Measurements from ENCODE around the gene S100B. TPM values are rescaled to one million over a fixed set of nuclear protein-coding genes. Genes with fewer than 3 reads are reported as not detected.
A peak's percentile ranks its signal among the peaks of the same experiment; 100 is the strongest.

S100B gene
- total and polyA plus RNA-seq, 2 of the 13 experiments (the other 11 are each of a cell fraction or from before 2014, with no cell fraction given) = not detected

DNA sequence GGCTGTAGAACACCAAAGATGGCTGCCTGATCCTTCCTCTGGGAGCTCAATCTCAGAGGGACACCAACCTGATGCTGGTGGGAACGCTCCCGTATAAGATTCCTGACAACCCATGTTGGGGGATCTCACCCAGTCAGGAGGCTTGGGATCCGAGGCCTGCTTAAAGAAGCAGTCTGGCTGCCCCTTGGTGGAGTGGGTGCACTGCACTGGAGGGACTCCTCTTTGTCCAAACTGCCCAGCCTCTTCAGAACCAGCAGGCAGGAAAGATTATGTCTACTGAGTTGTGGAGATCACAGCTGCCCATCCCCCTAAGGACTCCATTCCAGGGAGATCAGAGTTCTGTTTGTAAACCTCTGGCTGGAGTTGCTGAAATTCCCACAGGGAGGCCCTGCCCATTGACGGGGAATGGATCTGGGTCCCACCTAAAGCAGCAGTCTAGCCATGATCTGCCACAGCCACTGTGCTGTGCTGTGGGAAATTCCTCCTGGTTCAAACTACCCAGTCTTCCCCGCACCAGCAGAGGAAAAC, 23.0 kb downstream of the S100B start (continued):
- TF ChIP-seq BRCA1 (CRISPR knock-in tag; IDR thresholded peaks at IDR 0.05) (peak; percentile 43; the same call in 1 of the 2 replicates), ZNF749 (CRISPR knock-in tag; IDR thresholded peaks at IDR 0.05; ENCODE audit: borderline replicate concordance) (no peak), ZBTB8A (CRISPR knock-in tag; IDR thresholded peaks at IDR 0.05; ENCODE audit: borderline replicate concordance, low read depth) (no peak), ZFP90 (CRISPR knock-in tag; IDR thresholded peaks at IDR 0.05; ENCODE audit: borderline replicate concordance) (no peak), ZNF562 (CRISPR knock-in tag; IDR thresholded peaks at IDR 0.05; ENCODE audit: borderline replicate concordance) (no peak), POLR2A (IDR thresholded peaks at IDR 0.05; ENCODE audit: insufficient read depth in 1 of 2, low read depth in 2 of 2, low read length in 2 of 2) (no peak), ZFX (CRISPR knock-in tag; IDR thresholded peaks at IDR 0.05; ENCODE audit: low read depth) (peak; percentile 46; the same call in 1 of the 2 replicates), ZNF550 (CRISPR knock-in tag; IDR thresholded peaks at IDR 0.05; ENCODE audit: borderline replicate concordance) (no peak), CEBPG (CRISPR knock-in tag; IDR thresholded peaks at IDR 0.05) (peak; percentile 31; the same call in 1 of the 2 replicates), ZNF567 (CRISPR knock-in tag; IDR thresholded peaks at IDR 0.05; ENCODE audit: borderline replicate concordance) (no peak), ZNF644 (CRISPR knock-in tag; IDR thresholded peaks at IDR 0.05; ENCODE audit: low read depth) (0 out of 2 replicates have a peak, but pooled peaks have one; percentile 44), NFIB (CRISPR knock-in tag; IDR thresholded peaks at IDR 0.05; ENCODE audit: borderline replicate concordance) (no peak), TEAD3 (CRISPR knock-in tag; optimal IDR thresholded peaks at IDR 0.05; ENCODE audit: borderline replicate concordance) (peak; percentile 75), TBX2 (CRISPR knock-in tag; IDR thresholded peaks at IDR 0.05; ENCODE audit: borderline replicate concordance) (no peak; the same call in 1 of the 2 replicates), ZNF792 (CRISPR knock-in tag; IDR thresholded peaks at IDR 0.05) (0 out of 2 replicates have a peak, but pooled peaks have one; percentile 45), ZNF234 (CRISPR knock-in tag; conservative IDR thresholded peaks at IDR 0.05) (no peak), ZNF703 (CRISPR knock-in tag; IDR thresholded peaks at IDR 0.05; ENCODE audit: borderline replicate concordance) (no peak), PHF8 (CRISPR knock-in tag; IDR thresholded peaks at IDR 0.05) (no peak), TOE1 (CRISPR knock-in tag; IDR thresholded peaks at IDR 0.05) (no peak), SKI (IDR thresholded peaks at IDR 0.05; ENCODE audit: partially characterized antibody) (peak; percentile 23)
- TF ChIP-seq, protein P1, sequence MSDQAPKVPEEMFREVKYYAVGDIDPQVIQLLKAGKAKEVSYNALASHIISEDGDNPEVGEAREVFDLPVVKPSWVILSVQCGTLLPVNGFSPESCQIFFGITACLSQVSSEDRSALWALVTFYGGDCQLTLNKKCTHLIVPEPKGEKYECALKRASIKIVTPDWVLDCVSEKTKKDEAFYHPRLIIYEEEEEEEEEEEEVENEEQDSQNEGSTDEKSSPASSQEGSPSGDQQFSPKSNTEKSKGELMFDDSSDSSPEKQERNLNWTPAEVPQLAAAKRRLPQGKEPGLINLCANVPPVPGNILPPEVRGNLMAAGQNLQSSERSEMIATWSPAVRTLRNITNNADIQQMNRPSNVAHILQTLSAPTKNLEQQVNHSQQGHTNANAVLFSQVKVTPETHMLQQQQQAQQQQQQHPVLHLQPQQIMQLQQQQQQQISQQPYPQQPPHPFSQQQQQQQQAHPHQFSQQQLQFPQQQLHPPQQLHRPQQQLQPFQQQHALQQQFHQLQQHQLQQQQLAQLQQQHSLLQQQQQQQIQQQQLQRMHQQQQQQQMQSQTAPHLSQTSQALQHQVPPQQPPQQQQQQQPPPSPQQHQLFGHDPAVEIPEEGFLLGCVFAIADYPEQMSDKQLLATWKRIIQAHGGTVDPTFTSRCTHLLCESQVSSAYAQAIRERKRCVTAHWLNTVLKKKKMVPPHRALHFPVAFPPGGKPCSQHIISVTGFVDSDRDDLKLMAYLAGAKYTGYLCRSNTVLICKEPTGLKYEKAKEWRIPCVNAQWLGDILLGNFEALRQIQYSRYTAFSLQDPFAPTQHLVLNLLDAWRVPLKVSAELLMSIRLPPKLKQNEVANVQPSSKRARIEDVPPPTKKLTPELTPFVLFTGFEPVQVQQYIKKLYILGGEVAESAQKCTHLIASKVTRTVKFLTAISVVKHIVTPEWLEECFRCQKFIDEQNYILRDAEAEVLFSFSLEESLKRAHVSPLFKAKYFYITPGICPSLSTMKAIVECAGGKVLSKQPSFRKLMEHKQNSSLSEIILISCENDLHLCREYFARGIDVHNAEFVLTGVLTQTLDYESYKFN (CRISPR knock-in tag; conservative IDR thresholded peaks at IDR 0.05) = peak; percentile 81
- TF ChIP-seq, protein P2, sequence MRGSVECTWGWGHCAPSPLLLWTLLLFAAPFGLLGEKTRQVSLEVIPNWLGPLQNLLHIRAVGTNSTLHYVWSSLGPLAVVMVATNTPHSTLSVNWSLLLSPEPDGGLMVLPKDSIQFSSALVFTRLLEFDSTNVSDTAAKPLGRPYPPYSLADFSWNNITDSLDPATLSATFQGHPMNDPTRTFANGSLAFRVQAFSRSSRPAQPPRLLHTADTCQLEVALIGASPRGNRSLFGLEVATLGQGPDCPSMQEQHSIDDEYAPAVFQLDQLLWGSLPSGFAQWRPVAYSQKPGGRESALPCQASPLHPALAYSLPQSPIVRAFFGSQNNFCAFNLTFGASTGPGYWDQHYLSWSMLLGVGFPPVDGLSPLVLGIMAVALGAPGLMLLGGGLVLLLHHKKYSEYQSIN (CRISPR knock-in tag; IDR thresholded peaks at IDR 0.05; ENCODE audit: borderline replicate concordance) = no peak
- TF ChIP-seq, protein P3, sequence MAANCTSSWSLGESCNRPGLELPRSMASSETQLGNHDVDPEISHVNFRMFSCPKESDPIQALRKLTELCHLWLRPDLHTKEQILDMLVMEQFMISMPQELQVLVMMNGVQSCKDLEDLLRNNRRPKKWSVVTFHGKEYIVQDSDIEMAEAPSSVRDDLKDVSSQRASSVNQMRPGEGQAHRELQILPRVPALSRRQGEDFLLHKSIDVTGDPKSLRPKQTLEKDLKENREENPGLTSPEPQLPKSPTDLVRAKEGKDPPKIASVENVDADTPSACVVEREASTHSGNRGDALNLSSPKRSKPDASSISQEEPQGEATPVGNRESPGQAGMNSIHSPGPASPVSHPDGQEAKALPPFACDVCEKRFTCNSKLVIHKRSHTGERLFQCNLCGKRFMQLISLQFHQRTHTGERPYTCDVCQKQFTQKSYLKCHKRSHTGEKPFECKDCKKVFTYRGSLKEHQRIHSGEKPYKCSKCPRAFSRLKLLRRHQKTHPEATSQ (CRISPR knock-in tag; IDR thresholded peaks at IDR 0.05; ENCODE audit: borderline replicate concordance) = no peak
- TF ChIP-seq, protein P4, sequence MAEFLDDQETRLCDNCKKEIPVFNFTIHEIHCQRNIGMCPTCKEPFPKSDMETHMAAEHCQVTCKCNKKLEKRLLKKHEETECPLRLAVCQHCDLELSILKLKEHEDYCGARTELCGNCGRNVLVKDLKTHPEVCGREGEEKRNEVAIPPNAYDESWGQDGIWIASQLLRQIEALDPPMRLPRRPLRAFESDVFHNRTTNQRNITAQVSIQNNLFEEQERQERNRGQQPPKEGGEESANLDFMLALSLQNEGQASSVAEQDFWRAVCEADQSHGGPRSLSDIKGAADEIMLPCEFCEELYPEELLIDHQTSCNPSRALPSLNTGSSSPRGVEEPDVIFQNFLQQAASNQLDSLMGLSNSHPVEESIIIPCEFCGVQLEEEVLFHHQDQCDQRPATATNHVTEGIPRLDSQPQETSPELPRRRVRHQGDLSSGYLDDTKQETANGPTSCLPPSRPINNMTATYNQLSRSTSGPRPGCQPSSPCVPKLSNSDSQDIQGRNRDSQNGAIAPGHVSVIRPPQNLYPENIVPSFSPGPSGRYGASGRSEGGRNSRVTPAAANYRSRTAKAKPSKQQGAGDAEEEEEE (CRISPR knock-in tag; IDR thresholded peaks at IDR 0.05; ENCODE audit: borderline replicate concordance) = no peak

Measured in HepG2 (cell line).